Measurements from ENCODE around the gene SRRM3.

DNA sequence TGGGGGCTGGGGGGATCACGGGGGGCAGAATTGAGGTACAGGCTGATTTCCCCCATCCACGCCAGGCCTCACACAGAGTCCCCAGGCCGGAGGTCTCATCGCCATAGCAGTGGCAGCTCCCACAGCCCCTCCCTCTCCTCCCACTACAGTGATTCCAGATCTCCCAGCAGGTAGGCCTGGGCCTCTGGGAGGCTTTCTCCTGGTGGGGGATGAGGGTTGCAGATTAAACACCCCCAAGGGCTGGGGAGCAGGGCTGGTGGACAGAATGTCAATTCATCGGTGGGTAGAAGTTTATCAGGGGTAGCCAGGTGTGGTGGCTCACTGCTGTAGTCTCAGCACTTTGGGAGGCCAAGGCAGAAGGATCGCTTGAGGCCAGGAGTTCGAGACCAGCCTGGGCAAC is 63.6 kb downstream of the SRRM3 start:
- no peak for TF ChIP-seq CTCF (IDR thresholded peaks at IDR 0.05)
- TF ChIP-seq POLR2A (IDR thresholded peaks at IDR 0.05) = no peak
- TF ChIP-seq POLR2AphosphoS5 (IDR thresholded peaks at IDR 0.05) = no peak
- no peak for TF ChIP-seq EP300 (IDR thresholded peaks at IDR 0.05)

Measured in gastroesophageal sphincter (tissue), 3 donors.